HG03521 (cell line): Measurements from ENCODE around the gene CCDC92.

Source experiments
- ATAC-seq: cut with Tn5 transposase; IDR thresholded peaks from one replicate; pipeline ENCODE4 v1.9.1; 2021; ENCODE audit warnings: mild to moderate bottlenecking, moderate library complexity; ENCODE audit not compliant: unreplicated experiment

CCDC92 gene, protein sequence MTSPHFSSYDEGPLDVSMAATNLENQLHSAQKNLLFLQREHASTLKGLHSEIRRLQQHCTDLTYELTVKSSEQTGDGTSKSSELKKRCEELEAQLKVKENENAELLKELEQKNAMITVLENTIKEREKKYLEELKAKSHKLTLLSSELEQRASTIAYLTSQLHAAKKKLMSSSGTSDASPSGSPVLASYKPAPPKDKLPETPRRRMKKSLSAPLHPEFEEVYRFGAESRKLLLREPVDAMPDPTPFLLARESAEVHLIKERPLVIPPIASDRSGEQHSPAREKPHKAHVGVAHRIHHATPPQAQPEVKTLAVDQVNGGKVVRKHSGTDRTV

GRCh38 chr12:123972457-123973401, at the start of gene CCDC92, which contains the start of gene ZNF664:
Gene CCDC92, minus strand, starts transcription at chr12:123972831. Its CDS starts 28,526 bp downstream, at chr12:123944305.
Gene ZNF664, plus strand, starts transcription at chr12:123973215. Its CDS starts 38,930 bp downstream, at chr12:124012145.
- ATAC-seq = peak; percentile 79

DNA sequence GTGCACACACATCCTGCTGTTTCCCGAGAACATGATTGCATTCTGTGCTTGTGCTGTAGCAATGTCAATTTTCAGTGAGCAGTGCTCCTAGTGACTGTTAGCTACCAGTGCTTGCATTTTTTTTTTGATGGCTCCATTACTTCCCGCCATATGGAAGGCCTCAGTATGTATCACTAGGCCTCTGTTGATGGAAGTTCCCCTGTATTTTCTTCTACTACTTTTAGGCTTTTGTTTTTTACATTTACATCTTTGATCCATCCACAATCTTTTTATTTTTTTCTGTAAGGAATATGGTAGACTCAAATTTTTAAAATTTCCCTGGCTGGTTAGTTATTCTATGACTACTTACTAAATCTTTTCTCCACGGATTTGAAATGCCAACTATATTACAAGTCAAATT, 49.5 kb upstream of the CCDC92 start:
- no peak for ATAC-seq

- no peak for ATAC-seq
These were observed 48.4 kb upstream of the CCDC92 start for GRCh38 chr12:124021007-124021406.

GRCh38 chr12:124020514-124020949, 47.9 kb upstream of the CCDC92 start:
- ATAC-seq = no peak

DNA sequence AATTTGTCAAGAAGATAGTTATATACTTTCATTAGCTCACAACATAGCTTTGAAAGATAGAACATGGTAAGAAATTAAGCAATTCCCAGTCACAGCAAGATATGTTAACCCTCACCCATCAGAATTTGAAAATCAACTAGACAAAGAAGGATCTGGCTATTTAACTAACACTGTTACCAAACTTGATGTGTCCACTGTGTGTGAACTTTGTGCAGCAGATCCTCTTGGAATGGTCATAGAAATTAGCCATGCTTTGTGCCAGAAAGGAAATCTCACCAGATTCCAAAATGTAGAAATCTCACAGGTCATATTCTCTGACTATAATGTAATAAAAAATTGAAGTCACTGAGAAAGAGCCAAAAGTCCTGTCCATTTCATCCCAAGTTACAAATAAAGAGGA, 46.5 kb upstream of the CCDC92 start:
- ATAC-seq = no peak

- no peak for ATAC-seq
These were observed 45.9 kb upstream of the CCDC92 start for GRCh38 chr12:124018539-124018938.

- ATAC-seq = no peak
These were observed 44.4 kb upstream of the CCDC92 start for GRCh38 chr12:124017064-124017463.

DNA sequence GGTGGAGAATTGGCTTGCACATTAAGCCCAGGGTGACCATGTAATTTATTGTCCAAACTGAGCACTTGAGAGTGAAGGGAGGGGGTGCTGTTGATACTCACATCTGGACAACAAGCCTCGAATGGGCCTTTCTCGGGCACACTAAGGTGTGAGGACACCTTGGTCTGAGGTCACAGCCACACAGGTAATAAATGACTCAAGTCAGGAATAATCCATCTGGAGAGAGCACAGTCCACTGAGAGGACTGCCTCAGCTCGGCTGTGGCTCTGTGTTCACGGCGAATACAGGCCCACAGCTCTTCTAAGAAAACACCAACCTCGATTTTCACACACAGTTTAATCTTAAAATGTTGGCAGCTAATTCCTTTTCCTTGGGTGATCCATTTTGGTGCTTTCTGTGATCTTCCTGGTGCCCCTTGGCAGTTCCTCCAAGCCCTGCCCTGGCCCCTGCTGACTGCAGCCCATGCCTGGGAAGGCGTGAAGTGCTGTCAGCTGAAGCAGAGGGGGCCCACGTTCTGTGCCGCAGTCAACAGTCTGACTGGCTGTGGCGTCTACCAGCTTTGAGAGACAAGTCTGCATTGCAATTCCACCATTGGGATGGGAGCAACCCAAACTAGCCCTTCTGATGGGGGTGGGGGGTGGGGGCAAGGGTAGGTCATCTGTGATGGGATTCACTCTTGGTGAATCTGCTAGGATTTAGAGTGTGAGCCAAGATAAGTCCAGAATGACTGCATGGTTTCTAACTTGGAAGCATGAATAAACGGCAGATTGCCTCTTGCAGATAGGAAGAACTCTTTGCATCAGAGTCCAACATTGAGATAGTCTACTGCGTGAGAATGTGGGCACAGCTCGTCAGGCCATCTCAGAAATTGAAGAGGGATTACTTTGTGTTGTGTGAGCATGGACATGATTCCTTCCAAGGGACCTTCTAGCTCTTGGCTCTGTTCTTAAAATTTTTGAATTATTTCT, 43.1 kb upstream of the CCDC92 start:
- ATAC-seq = no peak

DNA sequence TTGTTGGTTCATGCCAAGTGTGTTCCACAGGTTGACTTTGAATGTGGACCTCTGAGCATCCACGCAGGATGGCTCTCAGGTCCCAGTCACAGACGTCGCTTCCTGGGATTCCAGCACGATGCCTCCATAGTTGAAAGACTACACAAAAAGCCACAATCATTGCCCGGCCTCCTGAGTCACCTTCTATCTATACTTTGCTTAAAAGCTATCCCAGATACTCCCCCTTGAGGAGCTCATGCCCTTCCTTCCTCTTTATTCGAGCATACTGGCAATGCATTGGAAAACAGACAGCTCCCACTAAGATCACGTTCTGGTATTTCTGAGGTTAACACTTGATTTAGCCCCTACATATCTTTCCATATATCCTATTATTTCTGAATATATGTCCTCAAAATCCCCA, 40.4 kb upstream of the CCDC92 start:
- ATAC-seq = no peak

GRCh38 chr12:124011435-124012115, 38.9 kb upstream of the CCDC92 start:
- ATAC-seq = no peak

DNA sequence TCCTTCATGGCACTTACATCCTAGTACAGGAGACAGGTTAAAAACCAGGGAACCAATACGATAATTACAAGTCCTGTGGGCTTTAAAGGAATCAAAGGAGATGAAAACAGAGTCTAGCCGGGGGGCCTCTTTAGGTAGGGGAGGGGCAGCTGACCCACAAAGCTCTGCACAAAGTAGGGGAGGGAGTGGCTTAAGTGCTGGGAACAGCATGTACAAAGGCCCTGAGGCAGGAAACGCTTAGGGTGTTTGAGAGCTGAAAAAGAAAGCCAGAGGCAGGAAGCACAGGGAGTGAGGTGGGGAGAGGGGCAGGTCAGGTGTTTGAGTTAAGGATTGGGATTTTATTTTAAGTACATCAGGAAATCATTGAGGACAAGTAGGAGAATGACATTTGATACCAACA, 38.1 kb upstream of the CCDC92 start:
- no peak for ATAC-seq

DNA sequence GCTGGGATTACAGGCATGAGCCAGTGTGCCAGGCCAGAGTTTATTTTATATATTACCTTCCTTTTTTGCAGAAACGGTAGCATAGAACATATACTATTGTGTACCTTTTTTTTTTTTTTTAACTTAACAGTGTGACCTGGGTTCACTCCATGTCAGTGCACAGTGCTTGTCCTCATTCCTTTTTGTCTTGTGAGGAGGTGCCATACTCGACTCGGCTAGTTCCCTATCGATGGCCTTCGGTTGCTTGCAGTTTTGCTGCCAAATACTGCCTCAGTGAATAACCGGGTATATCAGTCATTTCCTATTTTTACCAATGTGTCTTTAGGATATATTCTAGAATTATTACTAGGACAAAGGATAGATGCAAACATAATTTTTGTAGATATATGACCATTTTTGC, 37.1 kb upstream of the CCDC92 start:
- ATAC-seq = no peak

DNA sequence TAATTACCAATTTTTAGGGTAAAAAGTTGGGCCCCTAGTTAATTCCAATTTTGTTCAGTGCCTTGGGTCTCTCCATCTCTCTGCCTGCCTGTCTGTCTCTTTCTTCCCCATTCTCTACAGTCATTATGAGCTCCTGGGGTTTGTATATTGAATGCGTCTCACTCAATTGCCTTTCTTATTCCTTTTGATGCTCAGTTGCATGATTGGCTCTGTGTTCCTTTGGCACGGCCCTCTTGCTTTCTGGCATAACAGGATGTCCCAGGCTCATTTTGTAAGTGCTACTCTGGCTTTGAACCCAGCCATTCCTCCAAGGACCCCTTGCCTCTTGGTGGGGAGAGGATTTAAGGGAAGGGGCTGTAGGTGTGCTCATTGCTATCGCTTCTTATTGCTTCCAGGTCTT, 36.0 kb upstream of the CCDC92 start:
- no peak for ATAC-seq

DNA sequence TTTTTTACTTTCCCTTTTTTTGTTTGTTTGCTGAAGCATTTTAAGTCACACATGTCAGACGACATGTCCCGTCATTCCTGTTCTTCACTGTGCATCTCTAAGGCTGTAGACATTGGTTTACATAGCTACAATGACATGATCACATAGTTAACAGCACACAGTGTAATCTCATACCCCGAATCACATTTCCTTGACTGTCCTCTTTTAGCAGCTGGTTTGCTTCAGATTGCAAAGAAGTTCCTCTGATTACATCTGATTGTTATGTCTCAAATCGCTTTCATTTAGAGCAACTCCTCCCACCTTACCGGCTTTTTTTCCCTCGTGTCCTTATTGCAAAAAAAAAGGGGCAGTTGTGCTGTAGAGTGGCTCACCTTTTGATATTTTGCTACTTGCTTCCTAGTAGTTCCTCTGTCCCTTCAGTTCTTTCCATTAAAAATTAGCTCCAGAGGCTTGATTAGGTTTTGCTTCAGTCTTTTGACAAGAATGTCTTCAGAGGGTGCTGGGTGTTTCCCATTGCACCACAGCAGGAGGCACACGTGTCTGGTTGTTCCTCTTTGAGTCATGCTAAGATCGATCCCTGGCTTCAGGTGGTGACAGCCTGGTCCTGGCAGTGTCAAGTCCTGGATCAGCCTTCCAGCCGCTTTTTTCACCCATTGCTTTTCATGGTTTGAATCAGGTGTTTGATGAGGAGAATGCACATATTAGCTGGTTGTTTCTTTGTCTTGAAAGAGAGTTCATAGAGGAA, 35.4 kb upstream of the CCDC92 start:
- no peak for ATAC-seq

- ATAC-seq = no peak
These were observed 34.4 kb upstream of the CCDC92 start for GRCh38 chr12:124006846-124007713.

DNA sequence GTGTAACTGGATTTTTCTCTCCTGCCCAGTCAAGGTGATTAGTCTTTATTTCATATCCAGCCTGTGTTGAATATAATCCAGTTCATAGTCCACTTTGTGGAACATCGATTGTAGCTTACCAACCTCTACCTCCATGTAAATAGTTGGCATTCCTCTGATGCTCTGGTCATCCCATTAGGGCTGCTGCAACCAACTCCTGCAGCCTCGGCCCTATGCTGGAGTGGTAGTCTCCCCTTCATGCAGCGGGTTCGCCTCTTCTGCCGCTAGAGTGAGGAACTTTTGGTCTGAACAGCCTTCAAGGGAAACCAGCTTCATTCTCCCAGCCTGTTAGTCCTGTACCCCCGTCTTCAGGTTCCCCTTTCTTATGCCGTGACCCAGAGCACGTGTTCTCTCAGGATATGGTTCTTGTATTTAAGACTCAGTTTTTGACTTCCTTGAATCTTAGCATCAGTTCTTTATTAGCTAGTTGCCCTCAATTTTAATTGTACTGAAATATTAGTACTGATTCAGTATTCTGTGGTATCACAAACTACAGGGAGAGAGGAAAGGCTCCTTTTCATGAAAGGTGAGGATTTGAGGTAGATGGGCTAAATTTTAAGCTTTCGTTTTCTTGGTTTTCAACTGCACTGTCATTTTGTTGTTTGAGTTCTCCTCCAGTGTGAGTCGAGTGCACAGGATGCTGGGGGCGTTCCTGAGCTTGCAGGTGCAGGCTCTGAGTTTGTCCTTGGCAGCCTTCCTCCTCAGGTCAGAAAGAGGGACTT, 33.6 kb upstream of the CCDC92 start:
- ATAC-seq = no peak

DNA sequence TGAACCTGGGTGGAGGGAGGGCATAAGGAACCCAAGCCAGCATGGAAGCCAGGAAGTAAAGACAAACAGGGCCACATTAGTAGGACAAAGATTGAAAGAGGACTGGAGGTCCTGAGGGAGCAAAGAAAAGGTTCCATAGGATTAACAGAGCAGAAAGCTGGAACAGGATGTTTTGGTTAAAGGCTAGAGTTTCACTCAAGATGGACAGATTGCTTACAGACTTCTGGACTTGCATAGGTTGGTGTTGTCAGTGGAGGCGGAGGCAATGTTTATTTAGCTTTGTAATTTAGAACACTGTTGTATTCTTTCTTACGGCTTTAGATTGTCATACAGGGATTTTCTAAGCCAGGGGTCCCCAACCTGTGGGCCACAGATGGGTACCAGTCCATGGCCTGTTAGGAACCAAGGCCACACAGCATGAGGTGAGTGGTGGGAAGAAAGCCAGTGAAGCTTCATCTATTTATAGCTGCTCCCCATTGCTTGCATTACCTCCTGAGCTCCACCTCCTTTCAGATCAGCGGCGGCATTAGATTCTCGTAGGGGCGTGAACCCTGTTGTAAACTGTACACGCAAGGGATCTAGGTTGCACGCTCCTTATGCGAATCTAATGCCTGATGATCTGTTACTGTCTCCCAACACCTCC, 31.7 kb upstream of the CCDC92 start:
- no peak for ATAC-seq
